SW 1271 (cell line): Measurements from ENCODE around the gene TKT.

ENCODE experiments used
- DNase-seq, 2 experiments: peaks; one replicate each; lab custom pipeline; 2025; lab: John Stamatoyannopoulos, UW

Gene TKT

DNA sequence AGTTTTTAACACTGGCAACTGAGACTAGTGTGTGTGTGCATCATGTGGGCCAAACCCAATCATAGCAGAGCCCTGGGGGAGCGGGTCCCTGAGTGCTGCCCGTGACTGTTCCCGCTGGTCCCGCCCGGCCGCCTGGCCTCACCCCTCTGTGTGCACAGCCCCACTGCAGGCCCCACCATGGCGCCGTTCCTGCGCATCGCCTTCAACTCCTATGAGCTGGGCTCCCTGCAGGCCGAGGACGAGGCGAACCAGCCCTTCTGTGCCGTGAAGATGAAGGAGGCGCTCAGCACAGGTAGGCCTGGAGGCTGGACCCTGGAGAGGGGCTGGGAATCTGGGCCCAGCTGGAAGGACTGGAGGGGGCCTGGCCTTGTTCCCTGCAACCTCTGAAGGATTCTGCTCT, 77.6 kb downstream of the TKT start:
- DNase-seq = no peak

DNA sequence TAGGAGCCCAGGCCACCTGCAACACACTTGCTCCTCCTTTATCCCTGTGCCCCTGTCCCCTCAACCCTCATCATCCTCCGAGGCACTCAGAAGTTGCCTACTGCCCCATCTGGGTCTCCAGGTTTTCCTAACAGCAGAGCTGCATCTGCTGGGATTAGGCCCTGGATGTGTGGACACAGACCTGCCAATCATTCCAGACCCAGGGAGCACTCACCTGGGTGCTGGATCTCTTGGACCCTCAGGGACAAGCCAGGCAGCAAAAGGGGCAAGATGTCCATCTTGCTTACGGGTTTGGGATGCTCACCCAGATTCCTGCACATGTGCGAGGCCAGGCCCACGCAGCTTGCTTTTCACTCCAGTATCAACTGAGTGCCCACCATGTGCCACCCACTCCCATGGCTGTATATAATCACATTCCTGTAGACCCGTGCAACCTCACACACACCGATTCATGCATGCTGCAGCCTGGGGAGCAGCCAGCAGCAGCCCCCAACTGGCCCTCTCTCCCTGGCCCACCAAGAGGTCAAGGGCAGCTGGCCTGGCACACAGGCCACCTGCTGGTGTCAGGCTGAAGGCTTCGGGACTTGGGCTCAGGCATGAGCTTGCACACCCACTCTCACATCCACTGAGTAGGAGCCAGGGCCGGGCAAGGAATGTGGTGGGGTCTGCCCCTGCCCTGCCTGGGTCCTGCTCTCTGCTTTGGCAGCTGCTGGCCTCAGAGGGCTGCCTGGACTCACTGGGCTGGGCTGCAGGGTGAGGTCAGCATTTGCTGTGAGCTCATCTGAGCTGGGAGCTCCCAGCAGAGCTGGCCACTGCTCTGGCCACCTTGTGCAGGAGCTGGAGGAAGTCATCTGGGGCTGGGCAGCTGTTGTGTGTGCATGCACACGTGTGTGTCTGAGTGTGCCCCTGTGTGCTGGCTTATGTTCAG, 79.9 kb downstream of the TKT start:
- no peak for DNase-seq
